Activated CD4-positive, alpha-beta memory T cell treated with anti-CD3 and anti-CD28 coated beads, Interleukin-2, amount 10 ng/mL, durations not matched to agents 7 days and 5 days (primary cell): ENCODE data around the gene NFE2. TPM values are rescaled to one million over a fixed set of nuclear protein-coding genes. Genes with fewer than 3 reads are reported as not detected.
"Not testable (repeated sequence)": the region's sequence is repeated elsewhere in the genome, so short reads cannot be mapped to it uniquely, and the experiment has no call there.

Source experiments
- CTCF ChIA-PET: fragments of 350-600 bp; sonication (Branson Sonifier 250); formaldehyde crosslinking; loops from one replicate; lab custom pipeline; 2021; ENCODE audit warnings: antibody characterized with exemption, inconsistent platforms; lab: Charles Lee
- POLR2A ChIA-PET: fragments of 350-600 bp; sonication (Branson Sonifier 250); formaldehyde crosslinking; loops from one replicate; lab custom pipeline; 2021; ENCODE audit warnings: antibody characterized with exemption; lab: Charles Lee
- DNase-seq: peaks from one replicate; pipeline ENCODE4 v3.0.0-alpha.2; 2020
- H3K27ac Mint-ChIP-seq: one replicate; pipeline ENCODE4 v1.8.0; 2021; ENCODE audit warnings: mild to moderate bottlenecking, mixed read lengths
- H3K27me3 Mint-ChIP-seq: one replicate; pipeline ENCODE4 v1.8.0; 2021; ENCODE audit warnings: mixed read lengths
- H3K36me3 Mint-ChIP-seq: one replicate; pipeline ENCODE4 v1.8.0; 2021; ENCODE audit warnings: low read depth, mixed read lengths
- H3K4me1 Mint-ChIP-seq: one replicate; pipeline ENCODE4 v1.8.0; 2021; ENCODE audit warnings: mixed read lengths
- H3K4me3 Mint-ChIP-seq: one replicate; pipeline ENCODE4 v1.8.0; 2021; ENCODE audit warnings: mild to moderate bottlenecking, mixed read lengths
- H3K9me3 Mint-ChIP-seq: one replicate; pipeline ENCODE4 v1.8.0; 2021; ENCODE audit warnings: mixed read lengths
- total RNA-seq, 2 experiments: library from RNA; stranded (reverse); gene quantifications; one replicate each; pipeline ENCODE4 v1.2.3, GENCODE V29; 2021

Gene NFE2
- total RNA-seq, 2 experiments from 2014 or later: 0.20 TPM; not detected in 1

DNA sequence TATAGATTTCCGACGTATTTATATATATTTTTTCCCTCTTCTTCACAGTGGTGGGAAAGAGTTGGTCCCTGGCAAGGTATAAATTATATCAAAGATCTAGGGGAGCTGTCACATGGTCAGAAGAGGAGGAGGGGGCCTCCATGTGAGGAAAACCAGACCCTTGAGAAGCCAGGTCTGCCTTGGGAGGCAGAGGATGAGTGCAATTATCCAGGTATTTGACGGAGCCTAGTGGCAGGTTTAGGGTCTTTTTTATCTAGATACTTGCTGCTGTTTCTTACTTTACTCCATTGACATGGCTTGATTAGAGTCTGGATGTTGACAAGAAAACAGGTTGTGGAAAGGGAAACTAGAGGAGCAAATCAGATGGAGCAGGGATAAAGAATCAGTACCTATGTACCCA lies 29.6 kb upstream of the NFE2 start:
- H3K4me3 Mint-ChIP-seq: no peak overlapping the region
- no peak for DNase-seq
- no peaks in the 10 kb centered on the region for H3K27me3 Mint-ChIP-seq
- peaks cover 11% of the 10 kb centered on the region for H3K36me3 Mint-ChIP-seq
- peak overlapping the region; percentile 70 for H3K27ac Mint-ChIP-seq
- CTCF ChIA-PET: interaction anchor here (1.8 kb wide), 1 partner anchor 69 kb away, joined by 7 read pairs; no protein-coding TSS in a partner anchor
- H3K9me3 Mint-ChIP-seq: no peaks in the 10 kb centered on the region
- H3K4me1 Mint-ChIP-seq: peaks cover 62% of the 10 kb centered on the region
- POLR2A ChIA-PET: interaction anchor here (1.1 kb wide), 1 partner anchor 47 kb away, joined by 3 read pairs; no protein-coding TSS in a partner anchor

DNA sequence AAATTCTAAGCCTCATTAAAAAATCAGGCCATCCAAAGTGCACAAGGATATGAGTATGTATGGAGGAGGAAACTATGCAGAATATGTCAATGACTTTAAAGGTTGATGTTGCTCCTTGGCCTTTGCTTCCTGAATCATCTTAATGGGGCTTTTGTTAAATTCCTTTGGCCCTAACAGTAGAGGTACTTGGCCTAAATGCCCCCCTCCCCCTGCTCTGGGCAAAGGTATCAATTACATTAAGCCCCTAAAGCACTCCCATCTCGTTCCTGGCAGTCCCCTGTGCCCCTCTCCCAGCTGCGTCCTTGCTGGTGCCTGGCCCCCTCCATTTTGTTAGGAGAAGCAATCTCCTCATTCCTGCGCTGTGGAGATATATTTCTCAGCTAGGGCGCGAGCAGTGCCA lies 28.9 kb upstream of the NFE2 start:
- H3K4me1 Mint-ChIP-seq: peaks cover 67% of the 10 kb centered on the region
- H3K27me3 Mint-ChIP-seq: no peaks in the 10 kb centered on the region
- H3K27ac Mint-ChIP-seq: peak overlapping the region; percentile 35
- no peak for DNase-seq
- no peak overlapping the region for H3K4me3 Mint-ChIP-seq
- peaks cover 17% of the 10 kb centered on the region for H3K36me3 Mint-ChIP-seq
- ChIA-PET CTCF (interaction anchor here (1.0 kb wide), 1 partner anchor 51 kb away, joined by 6 read pairs; no protein-coding TSS in a partner anchor), POLR2A (interaction anchor here (1.1 to 2.5 kb wide), 3 partner anchors 29 to 50 kb away, joined by 3 to 7 read pairs (median 5); no protein-coding TSS in a partner anchor)
- no peaks in the 10 kb centered on the region for H3K9me3 Mint-ChIP-seq

DNA sequence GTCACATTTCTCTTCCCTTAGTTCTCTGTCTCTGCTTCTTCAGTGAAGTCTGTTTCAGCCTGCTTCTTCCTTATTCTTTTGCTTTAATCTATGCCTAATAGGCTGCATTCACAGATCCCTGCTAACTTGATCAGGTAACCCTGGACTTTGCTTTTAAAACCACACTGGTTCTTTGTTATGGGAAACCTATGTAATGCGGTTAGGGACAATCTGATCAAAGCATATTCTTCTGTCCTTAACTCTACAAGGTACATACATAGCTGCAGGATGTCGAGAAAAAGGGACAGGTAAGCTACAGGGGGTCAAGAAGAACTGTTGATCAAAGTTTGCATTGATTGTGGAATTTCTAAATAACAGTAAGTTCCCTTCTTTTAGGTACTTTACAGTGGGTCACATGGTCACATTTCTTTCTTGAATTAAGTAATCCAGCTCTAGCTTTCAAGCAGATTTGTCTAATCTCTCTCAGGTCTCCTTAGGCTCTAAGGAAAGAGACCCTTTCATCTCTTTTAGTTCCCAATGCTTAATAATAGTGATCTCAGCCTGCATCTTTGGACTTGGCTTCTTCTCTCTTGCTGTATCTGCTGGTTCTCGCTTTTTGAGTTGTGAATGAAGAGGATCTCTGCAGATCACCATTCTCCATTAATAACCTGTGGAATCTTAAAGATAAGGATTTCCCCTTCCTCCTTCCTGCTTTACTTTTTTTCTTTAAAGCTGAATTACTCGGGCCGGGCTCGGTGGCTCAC lies 28.0 kb upstream of the NFE2 start:
- POLR2A ChIA-PET: interaction anchor here (0.7 to 2.5 kb wide), 4 partner anchors 30 to 51 kb away, joined by 3 to 7 read pairs (median 4); no protein-coding TSS in a partner anchor
- H3K36me3 Mint-ChIP-seq: peaks cover 17% of the 10 kb centered on the region
- CTCF ChIA-PET: interaction anchor here (0.8 to 5.1 kb wide), 6 partner anchors 7 to 71 kb away, joined by 3 to 105 read pairs (median 6); no protein-coding TSS in a partner anchor
- H3K27ac Mint-ChIP-seq: peak overlapping the region; percentile 55
- no peaks in the 10 kb centered on the region for H3K9me3 Mint-ChIP-seq
- DNase-seq: no peak
- H3K4me1 Mint-ChIP-seq: peaks cover 71% of the 10 kb centered on the region
- no peak overlapping the region for H3K4me3 Mint-ChIP-seq
- no peaks in the 10 kb centered on the region for H3K27me3 Mint-ChIP-seq

DNA sequence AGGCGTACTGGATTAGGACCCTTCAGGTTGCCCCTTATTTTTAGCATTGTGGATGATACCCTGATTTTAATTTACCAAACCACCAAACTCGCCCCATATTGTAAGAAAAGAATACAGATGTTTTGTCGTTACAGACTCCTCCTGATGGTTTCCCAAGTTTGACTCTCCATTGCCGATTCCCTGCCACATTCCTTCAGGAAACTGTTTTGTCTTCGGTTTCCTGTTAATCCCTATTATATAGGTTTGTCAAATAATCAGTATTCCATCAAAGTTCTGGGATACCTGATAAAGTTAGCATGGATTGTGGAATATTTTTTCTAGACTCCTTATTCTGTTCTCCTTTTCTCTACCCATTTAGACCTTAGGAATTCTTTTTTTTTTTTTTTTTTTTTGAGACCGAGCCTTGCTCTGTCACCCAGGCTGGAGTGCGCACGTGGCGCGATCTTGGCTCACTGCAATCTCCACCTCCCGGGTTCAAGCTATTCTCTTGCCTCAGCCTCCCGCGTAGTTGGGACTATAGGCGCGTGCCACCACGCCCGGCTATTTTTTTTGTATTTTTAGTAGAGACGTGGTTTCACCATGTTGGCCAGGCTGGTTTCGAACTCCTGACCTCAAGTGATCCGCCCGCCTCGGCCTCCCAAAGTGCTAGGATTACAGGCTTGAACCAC lies 24.8 kb upstream of the NFE2 start:
- peaks cover 52% of the 10 kb centered on the region for H3K4me1 Mint-ChIP-seq
- CTCF ChIA-PET: interaction anchor here (0.6 to 5.3 kb wide), 49 partner anchors 10 to 1648 kb away, joined by 3 to 105 read pairs (median 4); partner anchors contain the start of genes CBX5, HNRNPA1, NCKAP1L and NFE2

DNA sequence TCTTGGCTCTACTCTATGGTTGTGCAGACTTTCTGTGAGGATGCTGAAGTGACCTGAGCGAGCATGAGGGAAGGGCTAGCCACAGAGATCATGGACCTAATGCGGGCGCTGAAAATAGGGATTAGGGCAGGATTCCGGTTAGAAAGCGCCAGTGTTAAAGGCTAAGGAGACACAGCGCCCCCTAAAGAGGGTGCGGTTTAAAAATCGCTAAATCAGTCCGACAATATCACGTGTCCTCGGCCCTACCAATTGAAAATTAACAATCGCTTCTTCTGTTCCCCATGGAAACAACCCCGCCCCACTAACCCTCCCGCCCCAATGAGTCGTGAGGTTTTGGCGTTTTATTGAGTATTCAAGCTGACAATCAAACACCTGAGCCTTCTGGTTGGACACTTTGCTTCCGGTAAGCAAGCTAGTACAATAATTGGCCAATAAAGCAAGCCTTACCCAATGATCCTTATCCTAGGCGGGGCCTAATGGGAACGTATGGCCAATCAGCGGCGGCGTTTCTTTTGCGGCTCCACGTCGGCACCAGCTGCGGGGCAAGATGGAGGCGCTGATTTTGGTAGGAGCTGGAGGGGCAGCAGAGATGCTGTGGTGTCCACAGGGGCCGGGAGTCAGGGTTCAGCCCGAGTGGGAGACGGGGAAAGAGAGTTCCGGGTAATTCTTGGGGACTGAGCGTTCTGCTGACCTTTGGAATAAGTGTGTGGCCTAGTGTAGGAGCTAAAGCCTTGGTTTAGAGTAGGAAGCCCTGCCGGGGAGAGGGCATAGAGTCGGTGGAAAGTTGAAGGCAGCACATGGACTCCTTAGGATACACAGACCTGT lies 24.0 kb upstream of the NFE2 start, which contains the start of gene COPZ1:
COPZ1 (plus strand) TSS at position 515 of the 825 bp plus-strand sequence; CDS start at position 548, 33 bp downstream.
- Mint-ChIP-seq H3K36me3 (peaks cover 15% of the 10 kb centered on the region), H3K4me3 (peak within 1 kb of the TSS; percentile 92), H3K27me3 (no peaks in the 10 kb centered on the region), H3K27ac (peak within 1 kb of the TSS; percentile 91), H3K9me3 (no peaks in the 10 kb centered on the region), H3K4me1 (peaks cover 45% of the 10 kb centered on the region)
- POLR2A ChIA-PET: interaction anchor here (0.8 to 2.7 kb wide), 15 partner anchors 9 to 108 kb away, joined by 3 to 28 read pairs (median 4); partner anchors contain the start of genes CBX5 and HNRNPA1
- DNase-seq: peak; percentile 96
- CTCF ChIA-PET: interaction anchor here (0.6 to 5.3 kb wide), 51 partner anchors 11 to 1649 kb away, joined by 3 to 105 read pairs (median 4); partner anchors contain the start of genes CBX5, HNRNPA1, NCKAP1L and NFE2

More for the DNA sequence above, 24.8 kb upstream of the NFE2 start:
- not testable (repeated sequence) for H3K9me3 Mint-ChIP-seq, H3K27me3 Mint-ChIP-seq, DNase-seq
- POLR2A ChIA-PET: interaction anchor here (0.8 to 2.7 kb wide), 14 partner anchors 8 to 108 kb away, joined by 3 to 28 read pairs (median 6); partner anchors contain the start of genes CBX5 and HNRNPA1
- Mint-ChIP-seq H3K36me3 (peaks cover 17% of the 10 kb centered on the region), H3K27ac (peak overlapping the region; percentile 91), H3K4me3 (peak overlapping the region; percentile 92)

DNA sequence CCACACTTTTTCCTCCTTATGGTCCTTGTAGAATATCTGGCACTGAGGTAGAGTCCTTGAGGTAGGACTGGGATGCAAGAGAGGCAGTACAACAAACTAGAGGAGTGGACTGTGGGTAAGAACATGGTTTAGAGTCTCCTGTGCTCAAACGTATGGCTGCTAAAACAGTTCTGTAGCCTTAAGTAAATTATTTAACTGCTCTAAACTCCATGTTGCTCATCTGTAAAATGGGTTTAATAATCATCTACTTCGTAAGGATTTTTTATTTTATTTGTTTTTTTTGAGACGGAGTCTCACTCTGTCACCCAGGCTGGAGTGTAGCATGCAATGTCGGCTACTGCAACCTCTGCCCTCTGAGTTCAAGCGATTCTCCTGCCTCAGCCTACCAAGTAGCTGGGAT lies 20.5 kb upstream of the NFE2 start:
- no peak for DNase-seq
- CTCF ChIA-PET: interaction anchor here (0.6 to 5.3 kb wide), 7 partner anchors 12 to 70 kb away, joined by 3 to 72 read pairs (median 4); no protein-coding TSS in a partner anchor
- Mint-ChIP-seq H3K4me3 (no peak overlapping the region), H3K4me1 (peaks cover 16% of the 10 kb centered on the region), H3K27me3 (peaks cover 3% of the 10 kb centered on the region), H3K36me3 (peaks cover 6% of the 10 kb centered on the region), H3K27ac (no peak overlapping the region), H3K9me3 (no peaks in the 10 kb centered on the region)
- POLR2A ChIA-PET: no interaction called here

DNA sequence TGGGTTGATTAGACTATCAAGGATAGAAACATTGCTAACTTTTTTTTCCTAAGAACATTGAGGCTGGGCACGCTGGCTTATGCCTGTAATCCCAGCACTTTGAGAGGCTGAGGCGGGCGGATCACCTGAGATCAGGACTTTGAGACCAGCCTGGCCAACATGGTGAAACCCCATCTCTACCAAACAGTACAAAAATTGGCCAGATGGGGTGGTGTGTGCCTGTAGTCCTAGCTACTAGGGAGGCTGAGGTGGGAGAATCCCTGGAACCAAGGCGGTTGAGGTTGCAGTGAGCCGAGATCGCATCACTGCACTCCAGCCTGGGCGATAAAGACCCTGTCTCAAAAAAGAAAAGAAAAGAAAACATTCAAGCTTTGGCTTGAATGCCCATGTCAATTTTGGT lies 11.5 kb upstream of the NFE2 start:
- CTCF ChIA-PET: interaction anchor here (0.6 to 1.1 kb wide), 3 partner anchors 13 to 93 kb away, joined by 3 read pairs; partner anchors contain the start of gene COPZ1
- H3K4me3 Mint-ChIP-seq, H3K27ac Mint-ChIP-seq: not testable (repeated sequence)

DNA sequence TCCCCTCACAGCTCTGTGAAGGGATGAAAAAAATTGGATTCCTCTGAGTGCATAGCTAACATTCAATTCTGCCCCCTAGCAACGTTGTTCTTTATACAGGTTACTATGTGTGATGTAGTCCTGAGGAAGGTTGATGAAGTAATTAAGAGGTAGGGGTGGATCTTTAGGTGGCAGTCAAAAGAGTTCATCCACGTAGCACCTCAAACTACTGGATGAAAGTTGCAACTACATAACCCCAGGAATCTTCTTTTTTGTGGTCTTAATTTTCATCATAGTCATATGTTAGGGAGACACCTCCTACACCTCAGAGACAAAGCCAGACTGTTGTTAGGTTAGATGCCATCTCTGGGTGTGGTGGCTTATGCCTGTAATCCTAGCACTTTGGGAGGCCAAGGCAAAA lies 10.2 kb upstream of the NFE2 start:
- peaks cover 15% of the 10 kb centered on the region for H3K4me1 Mint-ChIP-seq
- H3K4me3 Mint-ChIP-seq: no peak overlapping the region
- no peak for DNase-seq
- no peaks in the 10 kb centered on the region for H3K9me3 Mint-ChIP-seq
- peaks cover 10% of the 10 kb centered on the region for H3K27me3 Mint-ChIP-seq
- ChIA-PET CTCF (interaction anchor here (0.7 to 6.9 kb wide), 5 partner anchors 14 to 1604 kb away, joined by 3 to 49 read pairs (median 4); partner anchors contain the start of genes CBX5 and COPZ1), POLR2A (no interaction called here)
- no peak overlapping the region for H3K27ac Mint-ChIP-seq
- no peaks in the 10 kb centered on the region for H3K36me3 Mint-ChIP-seq

More for the DNA sequence above, 11.5 kb upstream of the NFE2 start:
- H3K9me3 Mint-ChIP-seq, H3K36me3 Mint-ChIP-seq, DNase-seq, POLR2A ChIA-PET, H3K4me1 Mint-ChIP-seq: not testable (repeated sequence)
- peaks cover 10% of the 10 kb centered on the region for H3K27me3 Mint-ChIP-seq

DNA sequence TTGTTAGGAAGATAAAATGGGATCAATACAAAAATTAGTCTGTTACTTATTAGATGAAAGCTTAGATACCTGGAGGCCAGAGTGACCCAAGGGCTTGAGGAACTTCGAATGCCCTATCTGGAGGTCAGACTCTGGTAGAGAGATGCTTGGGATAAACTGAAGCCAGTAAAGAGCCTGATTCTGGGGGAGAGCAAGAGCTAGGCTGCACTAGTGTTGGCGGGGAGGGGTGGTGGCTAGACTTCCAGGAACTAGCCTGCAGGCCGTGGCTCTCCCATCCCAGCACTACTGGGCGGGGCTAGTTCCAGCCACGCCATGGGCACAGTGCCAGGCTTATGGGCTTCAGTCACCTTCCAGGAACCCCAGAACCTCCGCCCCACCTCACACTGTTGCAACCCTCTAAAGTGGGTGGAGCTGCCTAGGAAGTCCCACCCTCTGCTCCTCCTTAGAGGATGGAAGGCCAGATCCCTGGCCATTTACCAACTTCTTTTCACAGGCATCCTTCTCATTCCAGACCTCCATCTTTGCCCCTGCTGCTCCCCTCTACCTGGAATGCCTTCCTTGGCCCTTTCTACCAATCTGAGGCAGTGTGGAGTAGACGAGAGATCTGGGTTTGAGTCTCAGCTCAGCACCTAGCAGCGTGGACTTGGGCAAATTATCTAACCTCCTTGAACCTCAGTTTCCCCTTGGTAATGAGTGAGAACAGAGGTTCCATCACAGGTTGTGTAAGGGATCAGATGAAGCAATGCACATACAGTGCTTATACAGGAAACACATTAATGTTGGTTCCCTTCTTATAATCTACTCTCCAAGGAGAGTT lies 6.3 kb upstream of the NFE2 start:
- no peaks in the 10 kb centered on the region for H3K9me3 Mint-ChIP-seq
- peak; percentile 56 for DNase-seq
- peaks cover 30% of the 10 kb centered on the region for H3K27me3 Mint-ChIP-seq
- H3K4me1 Mint-ChIP-seq: peaks cover 33% of the 10 kb centered on the region
- H3K27ac Mint-ChIP-seq: peak overlapping the region; percentile 29
- POLR2A ChIA-PET: interaction anchor here (1.1 to 2.6 kb wide), 5 partner anchors 17 to 27 kb away, joined by 3 to 12 read pairs (median 6); partner anchors contain the start of gene CBX5
- no peaks in the 10 kb centered on the region for H3K36me3 Mint-ChIP-seq
- H3K4me3 Mint-ChIP-seq: no peak overlapping the region
- CTCF ChIA-PET: interaction anchor here (0.7 to 6.9 kb wide), 11 partner anchors 13 to 1244 kb away, joined by 3 to 49 read pairs (median 5); partner anchors contain the start of gene COPZ1

DNA sequence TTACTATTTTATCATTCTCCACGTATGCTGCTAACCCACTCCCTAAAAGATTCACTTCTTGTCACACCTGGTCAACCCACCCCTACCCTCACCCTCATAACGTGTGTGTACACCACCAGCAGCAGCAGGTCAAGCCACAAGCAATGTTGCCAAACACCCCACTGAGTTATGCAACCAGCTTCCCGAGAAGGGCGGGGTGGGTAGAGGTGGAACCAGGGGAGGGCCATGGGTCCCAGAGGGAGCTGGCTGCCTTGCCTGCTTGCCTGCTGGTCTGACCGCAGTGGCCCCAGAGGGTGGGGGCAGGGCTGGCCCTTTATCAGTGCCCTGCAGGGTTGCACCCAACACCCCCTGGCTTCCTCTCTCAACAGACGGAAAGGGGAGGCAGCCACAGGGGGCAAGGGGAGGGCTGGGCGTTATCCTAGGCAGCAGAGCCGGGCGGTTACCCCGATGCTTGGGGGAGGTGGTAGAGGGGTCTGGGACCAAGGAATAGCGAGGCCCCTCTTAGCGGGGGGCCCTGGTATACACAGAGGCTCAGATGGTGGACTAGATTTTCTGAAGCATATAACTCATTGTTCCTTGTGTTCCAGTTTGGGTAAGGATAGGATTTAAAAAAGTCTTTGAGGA lies 3.5 kb upstream of the NFE2 start:
- Mint-ChIP-seq H3K4me1 (peaks cover 41% of the 10 kb centered on the region), H3K9me3 (no peaks in the 10 kb centered on the region), H3K4me3 (no peak overlapping the region), H3K36me3 (no peaks in the 10 kb centered on the region), H3K27me3 (peaks cover 53% of the 10 kb centered on the region), H3K27ac (no peak overlapping the region)
- ChIA-PET CTCF (interaction anchor here (0.7 to 6.9 kb wide), 2 partner anchors 11 to 20 kb away, joined by 3 to 49 read pairs; partner anchors contain the start of gene COPZ1), POLR2A (interaction anchor here (0.6 kb wide), 1 partner anchor 24 kb away, joined by 3 read pairs; the partner anchor contains the start of gene HNRNPA1)
- DNase-seq: peak; percentile 43
